Fibroblast of pulmonary artery (primary cell): ENCODE data around the gene ARHGAP27.

ENCODE experiments used
- DNase-seq: peaks from one replicate; pipeline ENCODE4 v3.0.0-alpha.2; 2010; ENCODE audit warnings: low read depth
- H3K4me3 ChIP-seq: replicated peaks from 2 replicates; pipeline ENCODE4 v1.5.1; 2011; ENCODE audit warnings: low read depth, mild to moderate bottlenecking, control low read depth, low read length, moderate library complexity
- TF ChIP-seq, protein P1 (sequence below): IDR thresholded peaks from 2 replicates; pipeline ENCODE4 v1.5.1; 2011; ENCODE audit warnings: mild to moderate bottlenecking, control low read depth, low read length, inconsistent platforms; ENCODE audit errors: missing control alignments

The ARHGAP27 gene

DNA sequence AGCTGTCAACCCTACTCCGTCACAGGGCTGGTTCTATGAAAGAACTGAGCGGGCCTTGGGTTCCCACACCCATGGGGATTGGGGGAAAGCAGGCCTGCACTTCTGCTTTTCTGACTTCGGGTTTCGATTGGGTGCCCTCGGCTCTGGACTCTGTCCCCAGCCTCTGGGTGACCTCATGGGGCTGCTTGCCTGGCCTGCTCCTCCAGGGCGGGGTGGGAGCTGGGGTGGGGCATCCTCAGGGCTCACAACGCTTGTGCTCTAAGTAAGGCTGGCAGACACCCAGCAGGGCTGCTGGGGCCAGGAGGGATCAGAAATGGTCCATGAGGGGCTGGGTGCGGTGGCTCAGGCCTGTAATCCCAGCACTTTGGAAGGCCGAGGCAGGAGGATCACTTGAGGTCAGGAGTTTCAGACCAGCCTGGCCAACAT, 19.2 kb downstream of the ARHGAP27 start:
- H3K4me3 ChIP-seq = no peak overlapping the region
- TF ChIP-seq, protein P1, sequence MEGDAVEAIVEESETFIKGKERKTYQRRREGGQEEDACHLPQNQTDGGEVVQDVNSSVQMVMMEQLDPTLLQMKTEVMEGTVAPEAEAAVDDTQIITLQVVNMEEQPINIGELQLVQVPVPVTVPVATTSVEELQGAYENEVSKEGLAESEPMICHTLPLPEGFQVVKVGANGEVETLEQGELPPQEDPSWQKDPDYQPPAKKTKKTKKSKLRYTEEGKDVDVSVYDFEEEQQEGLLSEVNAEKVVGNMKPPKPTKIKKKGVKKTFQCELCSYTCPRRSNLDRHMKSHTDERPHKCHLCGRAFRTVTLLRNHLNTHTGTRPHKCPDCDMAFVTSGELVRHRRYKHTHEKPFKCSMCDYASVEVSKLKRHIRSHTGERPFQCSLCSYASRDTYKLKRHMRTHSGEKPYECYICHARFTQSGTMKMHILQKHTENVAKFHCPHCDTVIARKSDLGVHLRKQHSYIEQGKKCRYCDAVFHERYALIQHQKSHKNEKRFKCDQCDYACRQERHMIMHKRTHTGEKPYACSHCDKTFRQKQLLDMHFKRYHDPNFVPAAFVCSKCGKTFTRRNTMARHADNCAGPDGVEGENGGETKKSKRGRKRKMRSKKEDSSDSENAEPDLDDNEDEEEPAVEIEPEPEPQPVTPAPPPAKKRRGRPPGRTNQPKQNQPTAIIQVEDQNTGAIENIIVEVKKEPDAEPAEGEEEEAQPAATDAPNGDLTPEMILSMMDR = no peak
- DNase-seq = no peak

DNA sequence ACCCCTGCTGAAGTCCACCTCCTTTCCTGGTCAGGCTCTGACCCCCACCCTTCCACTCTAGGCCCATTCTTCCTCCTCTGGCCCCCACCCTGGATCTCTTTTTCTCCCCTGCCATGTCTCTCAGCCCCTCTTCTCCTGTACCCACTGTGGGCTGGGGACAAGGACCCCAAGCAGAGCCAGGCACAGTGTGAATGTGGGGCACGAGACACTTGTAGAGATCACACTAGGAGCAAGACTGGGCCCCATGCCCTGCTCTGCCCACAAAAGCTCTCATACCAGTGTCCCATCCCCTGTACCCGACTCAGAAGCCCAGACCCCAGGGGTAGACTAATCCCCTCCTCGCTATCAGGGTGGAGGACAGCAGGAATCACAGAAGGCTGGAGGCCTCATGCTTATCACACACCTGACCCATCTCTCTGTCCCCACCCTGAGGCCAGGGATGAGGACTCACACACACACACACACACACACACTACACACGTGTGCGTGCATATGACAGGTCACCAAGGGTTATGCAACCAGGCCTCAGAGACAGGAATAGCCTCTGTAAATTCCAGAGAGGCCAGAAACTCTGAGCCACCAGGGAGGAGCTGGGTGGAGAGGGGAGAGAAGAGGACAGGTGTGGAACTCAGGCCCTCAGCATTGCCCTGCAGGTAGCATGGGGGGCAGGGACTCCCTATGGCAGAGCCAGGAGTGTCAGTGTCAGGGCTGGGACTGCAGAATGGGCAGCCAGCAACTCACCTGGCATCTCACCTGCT, 21.1 kb downstream of the ARHGAP27 start:
- no peak overlapping the region for H3K4me3 ChIP-seq
- no peak for DNase-seq
- TF ChIP-seq, protein P1 = no peak

DNA sequence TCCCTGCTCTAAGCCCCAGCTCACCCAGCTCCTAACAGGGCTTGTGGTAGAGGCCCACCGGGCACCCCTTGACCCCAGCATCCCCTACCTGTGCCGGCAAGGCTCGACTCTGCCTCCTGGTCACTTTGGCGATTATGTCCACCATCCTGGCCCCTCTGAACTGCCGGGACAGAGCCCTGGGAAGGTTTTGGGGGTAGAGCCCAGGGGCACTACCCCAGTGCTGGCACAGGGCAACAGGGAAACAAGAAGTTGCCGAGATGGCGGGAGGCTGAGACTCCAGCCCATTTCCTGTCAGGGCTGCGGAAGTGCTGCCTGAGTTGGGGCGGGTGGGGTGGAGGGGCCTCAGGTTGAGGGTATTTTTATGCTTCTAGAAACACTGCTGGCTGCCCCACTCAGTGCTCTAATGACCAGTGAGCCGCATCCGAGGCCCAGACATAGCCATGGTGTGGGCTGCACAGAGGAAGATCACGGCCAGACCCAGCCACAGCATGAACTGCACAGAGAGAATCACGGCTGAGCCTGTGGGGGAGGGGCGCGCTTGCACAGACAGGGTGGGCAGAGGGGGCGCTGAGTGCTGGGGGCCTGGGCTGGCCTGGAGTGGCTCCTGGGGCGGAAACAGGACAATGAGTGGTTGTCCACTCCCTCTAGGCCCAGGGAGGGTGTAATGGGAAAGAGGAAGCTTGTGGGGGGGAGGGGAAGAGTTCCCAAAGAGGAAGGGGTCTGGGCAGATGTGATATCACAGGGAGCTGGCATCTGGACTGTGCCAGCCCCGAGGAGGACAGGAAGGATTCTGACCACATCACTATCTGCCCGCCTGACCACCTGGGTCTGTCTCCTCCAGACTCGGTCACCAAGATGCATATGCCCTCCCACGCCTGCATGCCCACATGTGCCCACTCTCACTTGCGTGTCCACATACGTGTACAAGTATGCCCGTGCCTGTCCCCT, 22.3 kb downstream of the ARHGAP27 start:
- H3K4me3 ChIP-seq = no peak overlapping the region
- TF ChIP-seq, protein P1 = no peak
- DNase-seq = no peak

DNA sequence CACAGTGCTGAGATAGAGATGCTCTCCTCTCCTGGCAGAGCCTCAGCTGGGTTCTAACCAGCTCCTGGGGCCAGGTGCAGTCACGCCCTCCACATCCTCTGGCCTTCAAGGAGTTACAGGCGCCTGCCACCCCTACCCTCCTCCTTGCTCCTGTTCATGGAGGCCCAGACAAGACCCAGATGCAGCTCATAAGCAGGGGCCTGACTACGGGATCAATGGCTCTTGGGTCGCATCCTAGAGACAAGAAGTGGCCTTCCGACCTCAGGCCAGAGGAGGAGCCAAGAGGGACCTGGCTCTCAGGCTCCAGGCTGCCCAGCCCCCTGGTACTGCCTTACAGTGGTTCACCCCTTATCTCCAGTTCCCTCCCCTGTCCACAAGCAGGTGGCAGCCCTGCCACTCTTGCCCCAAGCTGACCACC, 23.0 kb downstream of the ARHGAP27 start:
- no peak overlapping the region for H3K4me3 ChIP-seq
- TF ChIP-seq, protein P1 = no peak
- no peak for DNase-seq

DNA sequence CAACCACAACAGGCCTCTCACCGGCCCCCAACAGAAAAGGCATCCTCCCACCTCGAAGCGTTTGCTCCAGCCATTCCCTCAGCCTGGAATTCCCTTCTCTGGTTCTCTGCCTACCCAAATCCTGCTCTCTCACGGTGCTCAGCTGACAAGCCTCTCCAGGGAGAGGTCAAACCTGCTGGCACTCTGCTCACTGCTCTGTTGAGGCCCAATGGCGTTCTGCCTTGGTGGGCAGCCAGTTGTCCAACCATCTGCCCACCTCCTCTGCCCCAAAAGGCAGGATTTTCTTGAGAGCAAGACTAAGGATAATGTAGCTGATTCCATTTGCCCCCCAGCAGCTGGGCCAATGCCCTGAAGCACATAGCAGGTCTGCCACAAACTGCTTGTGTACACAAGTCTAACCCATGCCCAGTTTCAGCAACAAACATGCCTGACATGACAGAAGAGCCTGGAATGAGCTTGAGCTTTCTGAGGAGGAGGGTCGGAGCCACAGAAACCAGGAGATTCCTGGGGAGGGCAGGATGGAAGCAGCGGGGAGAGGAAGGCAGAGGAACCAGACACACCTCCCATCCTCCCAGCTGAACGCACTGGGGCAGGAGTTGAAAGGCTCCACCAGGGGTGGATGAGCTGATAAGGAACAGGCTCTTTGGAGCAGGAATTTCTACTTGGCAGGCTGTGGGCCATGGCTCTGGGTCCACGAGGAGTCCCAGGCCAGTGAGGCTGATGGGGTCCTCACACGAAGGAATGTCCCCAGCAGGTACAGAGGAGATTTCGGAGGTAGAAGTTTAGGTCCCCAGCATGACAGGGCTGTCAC, 23.9 kb downstream of the ARHGAP27 start:
- no peak for DNase-seq
- H3K4me3 ChIP-seq = no peak overlapping the region
- TF ChIP-seq, protein P1 = no peak

DNA sequence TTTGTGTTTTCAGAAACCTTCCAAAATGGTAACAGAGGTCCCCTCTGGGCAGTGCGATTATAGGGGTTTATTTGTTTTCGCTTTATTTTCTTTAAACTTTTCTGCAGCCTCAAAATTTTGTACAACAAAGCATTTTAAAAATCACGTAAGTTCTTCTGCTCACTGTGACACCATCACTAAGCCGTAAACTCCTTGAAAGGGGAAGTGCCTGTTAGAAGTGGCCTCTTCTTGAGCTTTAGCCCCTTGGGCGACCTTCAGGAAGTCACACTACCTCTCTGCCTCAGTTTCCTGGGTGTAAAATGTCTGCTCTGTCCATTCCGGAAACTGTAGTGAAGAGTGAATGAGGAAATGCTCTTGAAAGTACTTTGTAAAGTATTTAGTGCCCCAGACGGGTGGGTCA, 26.6 kb downstream of the ARHGAP27 start:
- DNase-seq = no peak
- H3K4me3 ChIP-seq = no peak overlapping the region
- TF ChIP-seq, protein P1 = no peak
